ENCODE data around the gene GRPEL1.

The GRPEL1 gene

GRCh38 chr4:7062816-7063215 is 5.0 kb downstream of the GRPEL1 start:
- no peak for DNase-seq

GRCh38 chr4:7061815-7062214 is 6.0 kb downstream of the GRPEL1 start:
- no peak for DNase-seq

- DNase-seq = no peak
Observed at GRCh38 chr4:7060346-7061150, 7.3 kb downstream of the GRPEL1 start.

- no peak for DNase-seq
Observed at GRCh38 chr4:7059662-7060061, 8.2 kb downstream of the GRPEL1 start.

- no peak for DNase-seq
Observed at GRCh38 chr4:7058792-7059191, 9.1 kb downstream of the GRPEL1 start.

- DNase-seq = no peak
Observed at GRCh38 chr4:7055990-7056325, 11.9 kb downstream of the GRPEL1 start.

- DNase-seq = no peak
Observed at GRCh38 chr4:7055111-7055989, 12.5 kb downstream of the GRPEL1 start.

GRCh38 chr4:7054106-7054880 is 13.6 kb downstream of the GRPEL1 start:
- no peak for DNase-seq

GRCh38 chr4:7052923-7053715 is 14.7 kb downstream of the GRPEL1 start:
- DNase-seq = no peak

GRCh38 chr4:7052313-7052712 is 15.6 kb downstream of the GRPEL1 start:
- DNase-seq = no peak

- no peak for DNase-seq
Observed at GRCh38 chr4:7051905-7052304, 16.0 kb downstream of the GRPEL1 start.

- no peak for DNase-seq
Observed at GRCh38 chr4:7051144-7051495, 16.7 kb downstream of the GRPEL1 start.

GRCh38 chr4:7050481-7051143 is 17.3 kb downstream of the GRPEL1 start:
- DNase-seq = no peak

GRCh38 chr4:7049739-7050138 is 18.1 kb downstream of the GRPEL1 start:
- DNase-seq = no peak

GRCh38 chr4:7049295-7049694 is 18.6 kb downstream of the GRPEL1 start:
- no peak for DNase-seq

- no peak for DNase-seq
Observed at GRCh38 chr4:7048642-7049041, 19.2 kb downstream of the GRPEL1 start.

- no peak for DNase-seq
Observed at GRCh38 chr4:7046971-7047370, 20.9 kb downstream of the GRPEL1 start.

- no peak for DNase-seq
Observed at GRCh38 chr4:7045961-7046921, 21.6 kb downstream of the GRPEL1 start.

- no peak for DNase-seq
Observed at GRCh38 chr4:7045553-7045952, 22.3 kb downstream of the GRPEL1 start.

- no peak for DNase-seq
Observed at GRCh38 chr4:7044137-7044930, 23.5 kb downstream of the GRPEL1 start.
